ENCODE results near the gene S100A8.

The S100A8 gene

GRCh38 chr1:153389973-153390879 is 647 bp downstream of the S100A8 start:
- no peak for DNase-seq

GRCh38 chr1:153389401-153389800 is 1.5 kb downstream of the S100A8 start:
- DNase-seq, result no peak

- no peak for DNase-seq
Measured at GRCh38 chr1:153387785-153388184, 3.1 kb downstream of the S100A8 start.

DNA sequence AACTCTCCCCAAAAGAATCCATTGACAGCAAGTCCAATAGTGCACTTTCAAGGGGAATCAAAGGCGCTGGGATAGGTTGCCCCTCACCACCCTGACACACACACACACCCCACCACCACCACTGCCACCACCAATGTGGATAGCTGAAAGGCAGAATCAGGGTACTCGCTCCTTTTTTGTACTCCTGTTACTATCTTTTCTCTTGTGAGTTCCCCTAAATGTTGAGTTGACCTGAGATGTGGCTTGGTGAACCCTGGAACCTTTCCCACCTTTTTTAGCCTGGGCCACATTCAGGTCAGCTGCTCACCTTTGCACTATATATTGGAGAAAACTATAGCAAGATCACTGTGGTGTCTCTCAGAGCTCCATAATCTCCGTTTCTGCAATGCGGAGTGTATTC is 3.9 kb downstream of the S100A8 start:
- no peak for DNase-seq

DNA sequence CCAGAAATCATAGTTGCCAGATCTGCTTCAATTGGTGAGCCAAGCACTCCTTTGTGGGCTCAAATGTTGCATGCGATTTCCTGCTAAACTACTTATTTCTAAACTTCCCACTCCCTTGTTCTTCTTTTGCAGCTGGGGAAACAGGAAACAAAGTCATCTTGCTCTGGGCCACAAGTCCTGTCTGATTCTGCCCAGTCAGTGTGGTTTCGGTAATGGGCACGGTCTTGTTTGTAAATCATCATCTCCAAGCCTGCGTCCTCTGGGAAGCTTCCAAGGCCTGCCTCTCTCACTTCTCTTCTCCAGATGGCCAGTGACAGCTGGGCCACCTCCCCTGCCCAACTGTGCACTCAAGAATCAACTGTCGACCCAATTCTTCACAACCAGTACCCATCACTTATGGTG is 4.4 kb downstream of the S100A8 start:
- no peak for DNase-seq

DNA sequence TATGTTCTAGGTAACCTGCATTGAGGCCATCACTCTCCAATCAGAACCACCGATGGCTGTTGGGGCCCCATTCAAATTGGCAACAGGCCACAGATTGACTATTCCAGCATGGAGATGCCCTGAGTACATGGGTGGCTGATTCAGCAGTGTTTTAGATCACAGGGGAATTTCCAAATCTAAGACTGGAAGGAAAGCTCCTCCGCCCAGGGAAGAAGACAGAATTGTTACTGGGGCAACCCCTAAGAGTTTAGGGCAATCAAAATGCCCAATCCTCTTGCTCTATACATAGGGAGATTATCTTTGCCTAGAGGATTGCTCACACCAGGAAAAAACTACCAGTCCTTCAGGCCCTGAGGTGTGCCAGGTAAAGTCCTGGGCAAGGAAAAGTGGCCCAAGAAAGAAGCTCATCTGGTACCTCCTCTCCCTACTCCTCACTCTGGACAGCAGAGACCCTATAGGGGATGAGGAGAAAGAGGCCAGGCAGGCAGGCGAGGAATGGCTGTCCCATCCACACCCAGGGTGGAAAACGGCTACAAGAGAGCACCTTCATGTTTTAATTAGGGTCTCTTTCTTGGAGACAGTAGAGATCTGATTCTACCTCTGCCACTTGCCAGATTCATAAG is 5.8 kb downstream of the S100A8 start:
- DNase-seq, result no peak

DNA sequence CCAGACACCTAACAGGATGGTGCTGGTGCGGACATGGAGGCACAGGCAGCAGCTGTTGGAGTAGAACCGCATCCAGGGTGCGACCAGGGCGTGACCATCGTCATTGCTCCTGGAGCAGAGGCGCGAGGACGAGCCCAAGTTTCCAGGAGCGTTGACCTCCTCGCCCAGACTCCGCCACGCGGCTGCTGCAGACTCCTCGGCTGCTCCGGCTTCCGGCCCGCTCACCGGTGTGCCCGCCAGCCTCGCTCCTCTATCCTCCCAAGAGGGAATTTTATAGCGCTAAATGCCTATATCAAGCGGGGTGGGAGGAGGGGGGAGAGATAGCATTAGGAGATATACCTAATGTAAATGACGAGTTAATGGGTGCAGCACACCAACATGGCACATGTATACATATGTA is 10.2 kb downstream of the S100A8 start:
- DNase-seq, result no peak

DNA sequence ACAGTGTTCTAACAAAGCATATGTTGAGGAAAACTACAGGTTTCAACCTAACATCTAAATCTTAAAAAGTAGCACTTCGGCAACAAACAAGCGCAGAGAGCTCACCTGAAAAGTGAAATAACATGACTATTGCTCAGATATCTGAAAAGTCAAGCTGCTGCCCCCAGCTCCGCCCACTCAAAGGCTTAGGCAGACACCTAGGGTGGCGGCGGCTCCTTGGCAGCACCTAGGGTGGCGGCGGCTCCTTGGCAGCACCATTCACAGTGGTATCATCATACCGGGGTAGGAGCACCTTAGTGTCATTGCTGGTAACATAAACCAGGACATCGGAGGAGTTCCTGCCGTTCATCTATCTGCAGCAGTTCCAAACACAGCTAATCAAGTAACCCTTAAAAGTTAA is 11.3 kb downstream of the S100A8 start:
- no peak for DNase-seq

- DNase-seq, result no peak
Measured at GRCh38 chr1:153375511-153375910, 15.4 kb downstream of the S100A8 start, which contains the start of gene S100A12. Gene S100A12, minus strand, starts transcription at chr1:153375621. Its CDS starts 1,029 bp downstream, at chr1:153374592.

DNA sequence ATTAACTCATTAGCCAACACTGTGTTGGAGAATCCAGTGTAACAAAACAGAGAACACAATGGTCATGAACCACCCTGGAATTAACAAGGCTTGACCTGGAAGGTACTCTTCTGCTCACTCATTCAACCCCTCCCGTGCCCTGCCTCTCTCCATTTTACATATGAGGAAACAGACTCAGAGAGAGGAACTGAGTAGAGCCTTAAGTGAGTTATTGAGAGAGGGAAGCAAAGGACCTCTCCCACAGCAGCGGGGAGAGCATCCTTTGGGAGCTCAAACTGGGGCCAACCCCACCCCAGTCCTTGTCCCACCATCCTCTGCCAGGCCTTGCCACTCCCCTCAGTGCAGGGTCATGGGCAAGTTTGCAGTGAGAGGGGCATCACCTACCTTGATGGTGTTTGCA is 16.8 kb downstream of the S100A8 start:
- no peak for DNase-seq

DNA sequence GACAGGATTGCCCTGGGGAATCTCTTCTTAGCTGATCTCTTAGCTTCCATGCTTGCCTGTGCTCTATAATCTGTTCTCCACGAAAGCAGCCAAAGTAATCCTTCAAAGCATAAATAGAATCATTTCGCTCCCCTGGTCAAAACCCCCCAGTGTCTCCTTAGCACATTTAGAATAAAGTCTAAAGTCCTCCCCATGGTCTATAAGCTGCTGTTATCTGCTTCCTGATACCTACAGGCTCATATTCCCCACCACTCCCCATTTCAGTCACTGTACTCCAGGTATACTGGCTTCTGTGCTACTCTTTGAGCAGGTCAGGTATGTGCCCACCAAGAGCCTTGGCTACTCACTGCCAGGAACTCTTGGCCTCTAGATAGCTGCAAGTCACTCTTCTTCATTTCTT is 18.3 kb downstream of the S100A8 start:
- DNase-seq, result no peak

GRCh38 chr1:153371231-153371630 is 19.6 kb downstream of the S100A8 start:
- DNase-seq, result no peak

DNA sequence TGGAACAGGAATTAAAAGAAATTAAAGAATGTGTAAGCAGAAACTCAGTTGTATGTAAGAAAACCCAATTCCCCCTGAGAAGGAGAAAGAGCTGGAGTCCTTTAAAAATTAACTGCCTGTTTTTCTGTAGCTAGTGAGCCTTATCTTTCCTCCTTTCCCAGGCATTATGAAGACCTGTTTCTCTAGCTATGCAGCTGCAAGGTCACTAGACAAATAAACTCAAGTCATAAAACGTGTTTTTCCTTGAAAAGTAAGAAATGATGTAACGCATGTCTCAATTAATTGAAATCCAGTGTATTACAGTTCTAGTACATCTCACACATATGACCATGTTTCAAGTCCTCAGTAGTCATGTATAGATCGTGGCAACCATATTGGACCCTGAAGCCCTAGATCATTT is 20.7 kb downstream of the S100A8 start:
- DNase-seq, result no peak

DNA sequence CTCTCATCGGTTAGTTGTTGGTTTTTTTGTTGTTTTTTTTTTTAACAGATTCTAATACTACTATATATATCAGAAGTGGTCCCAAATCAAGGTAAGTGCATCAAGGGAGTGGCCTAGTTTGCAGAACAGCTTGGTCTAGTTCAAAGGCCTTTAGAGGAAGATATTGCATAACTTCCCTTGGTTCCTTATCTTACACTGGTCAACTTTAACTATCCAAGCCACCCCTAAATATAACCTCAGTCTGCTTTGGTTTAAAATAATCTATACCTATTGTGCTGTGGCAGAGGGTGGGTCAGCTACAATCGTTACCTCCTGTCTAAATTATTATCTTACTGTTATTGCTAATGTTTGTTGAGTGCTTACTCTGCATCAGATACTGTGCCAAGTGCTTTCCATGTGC is 22.4 kb downstream of the S100A8 start:
- no peak for DNase-seq

- DNase-seq, result no peak
Measured at GRCh38 chr1:153367090-153367489, 23.8 kb downstream of the S100A8 start.

DNA sequence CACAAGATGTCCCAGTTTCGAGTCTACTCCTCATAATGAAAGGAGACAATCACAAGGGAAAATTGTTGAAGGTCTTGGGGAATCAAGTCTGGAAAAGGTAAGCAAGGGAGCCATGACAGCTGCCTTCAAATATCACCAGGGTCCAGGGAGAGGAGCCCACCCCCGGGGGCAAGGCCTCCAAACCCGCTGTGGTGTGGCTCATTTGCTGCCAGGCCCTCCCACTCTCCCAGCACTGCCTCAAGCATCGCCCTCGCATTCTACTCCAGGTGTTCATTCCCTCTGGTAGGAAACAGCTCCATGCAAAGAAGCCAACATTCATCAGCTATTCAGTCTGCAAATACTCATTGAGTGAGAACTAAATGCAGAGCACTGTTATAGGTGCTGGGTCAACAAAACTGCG is 24.6 kb downstream of the S100A8 start:
- DNase-seq, result no peak

DNA sequence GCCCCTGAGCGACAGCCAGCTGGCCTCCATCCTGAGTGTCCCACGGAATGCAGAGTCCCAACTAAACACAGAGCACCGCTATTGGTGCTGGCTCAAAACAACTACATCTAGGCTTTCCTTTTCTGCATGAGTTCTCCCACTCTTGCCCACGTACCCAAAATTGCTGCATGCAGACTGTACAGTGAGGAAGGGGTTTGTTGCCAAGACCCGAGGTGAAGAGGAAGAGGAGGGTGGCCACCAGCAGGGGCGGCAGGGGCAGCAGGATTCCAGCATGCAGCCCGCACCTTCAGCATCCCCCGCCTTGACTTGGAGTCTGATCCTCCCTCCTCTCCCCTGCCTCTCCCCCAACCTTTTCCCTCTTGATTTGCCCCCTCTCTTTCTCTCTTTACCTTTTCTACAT is 25.2 kb downstream of the S100A8 start:
- no peak for DNase-seq

DNA sequence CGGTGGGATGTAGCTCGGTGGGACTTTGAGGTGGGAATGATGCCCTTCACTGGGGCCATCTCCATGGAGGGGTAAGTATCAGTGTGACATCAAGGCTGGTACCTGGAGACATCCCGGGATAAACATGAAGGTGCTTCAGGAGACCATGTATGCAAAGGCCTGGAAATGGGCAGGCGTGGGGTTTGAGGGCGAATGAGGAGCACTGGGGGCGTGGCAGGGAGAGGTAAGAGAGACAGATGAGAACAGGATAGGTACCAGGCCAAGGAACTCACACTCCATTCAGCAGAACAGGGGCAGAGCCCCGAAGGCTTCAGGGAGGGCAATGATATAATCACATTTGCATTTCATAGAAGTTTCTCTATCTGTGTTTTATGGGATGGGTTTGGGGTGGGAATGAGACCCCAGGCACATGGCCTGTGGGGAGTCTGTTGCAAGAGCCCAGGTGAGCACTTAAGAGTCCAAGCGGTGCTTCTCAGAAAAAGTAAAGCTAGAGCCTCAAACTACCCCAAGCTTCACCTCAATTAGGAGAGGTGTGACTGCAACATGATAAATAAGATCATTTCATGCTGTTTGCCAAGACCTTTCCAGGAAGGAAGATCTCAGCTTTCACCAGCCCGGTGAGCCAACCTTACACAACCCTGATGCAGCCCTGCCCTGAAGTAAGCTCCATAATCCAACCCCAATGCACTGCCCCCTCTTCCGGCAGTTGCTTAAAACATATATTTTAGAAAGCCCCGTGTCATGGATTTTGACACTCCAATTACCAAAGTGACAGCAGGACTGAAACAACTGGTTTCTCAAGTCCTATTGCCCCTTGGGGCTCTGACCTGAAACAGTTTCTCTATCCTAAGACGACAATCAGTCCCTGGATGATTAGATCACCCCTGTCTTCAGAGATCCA is 25.9 kb downstream of the S100A8 start:
- DNase-seq, result no peak

- DNase-seq, result no peak
Measured at GRCh38 chr1:153364156-153364555, 26.7 kb downstream of the S100A8 start.

GRCh38 chr1:153363641-153364040 is 27.2 kb downstream of the S100A8 start:
- no peak for DNase-seq

- DNase-seq, result no peak
Measured at GRCh38 chr1:153362187-153362775, 28.6 kb downstream of the S100A8 start.

GRCh38 chr1:153361480-153362109 is 29.3 kb downstream of the S100A8 start:
- DNase-seq, result no peak

Data from NCI-H2227 treated with DMSO at 0.1 percent for 48 hours (cell line).